ENCODE data around the gene MCCC1.

DNA sequence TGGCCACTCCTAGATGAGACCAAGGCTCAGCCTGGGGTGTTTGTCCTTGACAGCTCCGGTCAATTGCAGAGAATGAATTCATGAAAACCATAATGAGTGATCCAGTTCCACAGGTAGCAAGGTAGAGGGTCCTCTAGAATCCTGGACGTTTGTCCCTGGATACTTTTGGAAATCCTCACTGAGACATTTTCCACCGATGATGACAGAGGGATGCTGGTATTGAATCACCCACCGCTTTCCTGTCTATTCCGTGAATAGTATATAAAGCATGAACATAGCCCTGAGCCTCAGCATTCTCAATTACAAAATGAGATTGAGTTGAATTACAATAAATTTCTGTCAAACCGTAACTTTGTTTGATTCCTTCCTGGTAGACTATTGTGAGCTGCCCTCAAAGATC lies 113.3 kb downstream of the MCCC1 start:
- TF ChIP-seq TCF4 (CRISPR knock-in tag; IDR thresholded peaks at IDR 0.05; ENCODE audit: borderline replicate concordance) (no peak), PPARA (CRISPR knock-in tag; IDR thresholded peaks at IDR 0.05; ENCODE audit: borderline replicate concordance) (no peak), RARB (CRISPR knock-in tag; IDR thresholded peaks at IDR 0.05) (no peak), ARNTL (CRISPR knock-in tag; IDR thresholded peaks at IDR 0.05; ENCODE audit: borderline replicate concordance, low read depth) (no peak), GLIS3 (CRISPR knock-in tag; IDR thresholded peaks at IDR 0.05) (no peak), ZNF565 (CRISPR knock-in tag; conservative IDR thresholded peaks at IDR 0.05; ENCODE audit: low read depth) (no peak)
- TF ChIP-seq, protein P1, sequence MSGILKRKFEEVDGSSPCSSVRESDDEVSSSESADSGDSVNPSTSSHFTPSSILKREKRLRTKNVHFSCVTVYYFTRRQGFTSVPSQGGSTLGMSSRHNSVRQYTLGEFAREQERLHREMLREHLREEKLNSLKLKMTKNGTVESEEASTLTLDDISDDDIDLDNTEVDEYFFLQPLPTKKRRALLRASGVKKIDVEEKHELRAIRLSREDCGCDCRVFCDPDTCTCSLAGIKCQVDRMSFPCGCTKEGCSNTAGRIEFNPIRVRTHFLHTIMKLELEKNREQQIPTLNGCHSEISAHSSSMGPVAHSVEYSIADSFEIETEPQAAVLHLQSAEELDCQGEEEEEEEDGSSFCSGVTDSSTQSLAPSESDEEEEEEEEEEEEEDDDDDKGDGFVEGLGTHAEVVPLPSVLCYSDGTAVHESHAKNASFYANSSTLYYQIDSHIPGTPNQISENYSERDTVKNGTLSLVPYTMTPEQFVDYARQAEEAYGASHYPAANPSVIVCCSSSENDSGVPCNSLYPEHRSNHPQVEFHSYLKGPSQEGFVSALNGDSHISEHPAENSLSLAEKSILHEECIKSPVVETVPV (CRISPR knock-in tag; IDR thresholded peaks at IDR 0.05) = no peak

Data from SK-N-SH treated with all-trans-retinoic acid at 6 μM for 48 hours (cell line).